IMR-90 (cell line): Measurements from ENCODE around the gene BTG4. TPM values are rescaled to one million over a fixed set of nuclear protein-coding genes. Genes with fewer than 3 reads are reported as not detected.

Experiments
- ATAC-seq: fragments of 200-7000 bp; cut with Tn5 transposase; 2 replicates; pipeline ENCODE4 v1.9.1; 2020; ENCODE audit warnings: low read depth, mild to moderate bottlenecking, moderate library complexity
- BruUV-seq: library from RNA; stranded (reverse); fragments of 400-500 nt; replicated peaks from 2 replicates; lab custom pipeline; 2021; lab: Mats Ljungman, UMichigan
- CTCF ChIA-PET: fragments of 300-600 bp; formaldehyde crosslinking; extraction: SDS; loops from one replicate; lab custom pipeline; 2021; ENCODE audit warnings: antibody characterized with exemption; lab: Yijun Ruan, JAX
- POLR2A ChIA-PET: fragments of 300-600 bp; sonication (Branson Sonifier 250); formaldehyde crosslinking; loops from one replicate; lab custom pipeline; 2022; ENCODE audit warnings: antibody characterized with exemption; ENCODE audit not compliant: unreplicated experiment; lab: Charles Lee
- DNase-seq: peaks from one replicate; pipeline ENCODE4 v3.0.0; 2013
- H2AFZ ChIP-seq: replicated peaks from 2 replicates; pipeline ENCODE3; 2013; ENCODE audit warnings: low read length, mild to moderate bottlenecking; ENCODE audit not compliant: poor library complexity
- H2AK5ac ChIP-seq: 2 replicates; pipeline ENCODE4 v1.6.1; 2013; ENCODE audit warnings: low read depth, low read length, inconsistent platforms
- H2AK9ac ChIP-seq: replicated peaks from 2 replicates; pipeline ENCODE3; 2013; ENCODE audit warnings: mild to moderate bottlenecking, low read depth, low read length, moderate library complexity; ENCODE audit not compliant: poor library complexity
- H2BK120ac ChIP-seq: 2 replicates; pipeline ENCODE4 v1.6.1; 2013; ENCODE audit warnings: low read depth, low read length, inconsistent platforms
- H2BK15ac ChIP-seq: 3 replicates; pipeline ENCODE4 v1.6.1; 2013; ENCODE audit warnings: low read depth, low read length, inconsistent platforms
- H2BK20ac ChIP-seq: 2 replicates; pipeline ENCODE4 v1.6.1; 2013; ENCODE audit warnings: low read depth, mild to moderate bottlenecking, inconsistent platforms, low read length, moderate library complexity
- H2BK5ac ChIP-seq: 2 replicates; pipeline ENCODE4 v1.6.1; 2013; ENCODE audit warnings: mild to moderate bottlenecking, low read depth, low read length, inconsistent platforms; ENCODE audit not compliant: poor library complexity, severe bottlenecking
- H3K14ac ChIP-seq: replicated peaks from 2 replicates; pipeline ENCODE4 v1.6.1; 2013; ENCODE audit warnings: low read depth, low read length, inconsistent platforms
- H3K18ac ChIP-seq: 2 replicates; pipeline ENCODE4 v1.6.1; 2013; ENCODE audit warnings: low read depth, low read length, control low read depth
- H3K23ac ChIP-seq: 2 replicates; pipeline ENCODE4 v1.6.1; 2013; ENCODE audit warnings: low read depth, low read length, inconsistent platforms
- H3K27ac ChIP-seq: 2 replicates; pipeline ENCODE4 v1.5.1; 2013; ENCODE audit warnings: mild to moderate bottlenecking, control low read depth, low read length; ENCODE audit not compliant: insufficient read depth
- H3K27me3 ChIP-seq: 2 replicates; pipeline ENCODE4 v1.6.1; 2013; ENCODE audit warnings: low read length; ENCODE audit not compliant: control insufficient read depth, insufficient read depth
- H3K36me3 ChIP-seq: 2 replicates; pipeline ENCODE4 v1.6.1; 2013; ENCODE audit warnings: low read length, mixed read lengths; ENCODE audit not compliant: control insufficient read depth, insufficient read depth
- H3K4ac ChIP-seq: 2 replicates; pipeline ENCODE4 v1.6.1; 2013; ENCODE audit warnings: low read depth, low read length, inconsistent platforms
- H3K4me1 ChIP-seq: 2 replicates; pipeline ENCODE4 v1.6.1; 2013; ENCODE audit warnings: low read length, mixed read lengths; ENCODE audit not compliant: control insufficient read depth, insufficient read depth
- H3K4me2 ChIP-seq: 2 replicates; pipeline ENCODE4 v1.6.1; 2013; ENCODE audit warnings: low read depth, mild to moderate bottlenecking, control low read depth, low read length, moderate library complexity
- H3K4me3 ChIP-seq: 2 replicates; pipeline ENCODE4 v1.5.1; 2013; ENCODE audit warnings: low read depth, mild to moderate bottlenecking, control low read depth, low read length, moderate library complexity; ENCODE audit not compliant: insufficient read depth
- H3K56ac ChIP-seq: 2 replicates; pipeline ENCODE4 v1.6.1; 2013; ENCODE audit warnings: low read length, inconsistent platforms; ENCODE audit not compliant: insufficient read depth; ENCODE audit errors: extremely low read depth
- H3K79me1 ChIP-seq, 2 experiments: 2 replicates each; pipeline ENCODE4 v1.6.1; 2013; ENCODE audit warnings: low read length in 2 of 2, inconsistent platforms in 1 of 2, low read depth in 1 of 2
- H3K9ac ChIP-seq: 2 replicates; pipeline ENCODE4 v1.6.1; 2013; ENCODE audit warnings: low read depth, low read length, control low read depth
- H3K9me1 ChIP-seq: 2 replicates; pipeline ENCODE4 v1.6.1; 2013; ENCODE audit warnings: low read length, inconsistent platforms; ENCODE audit not compliant: insufficient read depth
- H3K9me3 ChIP-seq: 2 replicates; pipeline ENCODE4 v1.6.1; 2013; ENCODE audit warnings: low read length; ENCODE audit not compliant: control insufficient read depth, insufficient read depth
- H4K20me1 ChIP-seq: 2 replicates; pipeline ENCODE4 v1.6.1; 2013; ENCODE audit warnings: low read length, inconsistent platforms; ENCODE audit not compliant: insufficient read depth
- H4K5ac ChIP-seq: 2 replicates; pipeline ENCODE4 v1.6.1; 2013; ENCODE audit warnings: mild to moderate bottlenecking, low read depth, low read length, control low read depth
- H4K8ac ChIP-seq, 2 experiments: 2 replicates each; pipeline ENCODE4 v1.6.1; 2013; ENCODE audit warnings: low read depth in 2 of 2, low read length in 2 of 2, control low read depth in 1 of 2, inconsistent platforms in 1 of 2
- H4K91ac ChIP-seq: 2 replicates; pipeline ENCODE4 v1.6.1; 2013; ENCODE audit warnings: low read depth, low read length, inconsistent platforms; ENCODE audit not compliant: insufficient read depth
- BHLHE40 ChIP-seq: fragments of 150-350 bp; IDR thresholded peaks from 2 replicates; pipeline ENCODE4 v1.6.1; 2016; ENCODE audit warnings: mild to moderate bottlenecking, low read depth, low read length
- CEBPB ChIP-seq: IDR thresholded peaks from 2 replicates; pipeline ENCODE4 v1.6.1; 2012; ENCODE audit warnings: low read depth, low read length, improper control_type of control experiment
- CHD1 ChIP-seq: IDR thresholded peaks from 2 replicates; pipeline ENCODE4 v1.6.1; 2012; ENCODE audit warnings: low read depth, low read length, improper control_type of control experiment
- CTCF ChIP-seq: conservative IDR thresholded peaks from 2 replicates; pipeline ENCODE4 v1.5.1; 2012; ENCODE audit warnings: mild to moderate bottlenecking, low read depth, low read length, improper control_type of control experiment
- MAFK ChIP-seq: IDR thresholded peaks from 2 replicates; pipeline ENCODE4 v1.6.1; 2012; ENCODE audit warnings: low read depth, low read length, improper control_type of control experiment
- MAZ ChIP-seq: IDR thresholded peaks from 2 replicates; pipeline ENCODE4 v1.6.1; 2012; ENCODE audit warnings: low read depth, mild to moderate bottlenecking, low read length, improper control_type of control experiment, moderate library complexity, borderline replicate concordance
- MXI1 ChIP-seq: IDR thresholded peaks from 2 replicates; pipeline ENCODE4 v1.6.1; 2012; ENCODE audit warnings: low read depth, mild to moderate bottlenecking, low read length, moderate library complexity, borderline replicate concordance
- NFE2L2 ChIP-seq: fragments of 150-350 bp; IDR thresholded peaks from 2 replicates; pipeline ENCODE4 v1.6.1; 2016; ENCODE audit warnings: low read depth, mild to moderate bottlenecking, low read length
- POLR2A ChIP-seq: IDR thresholded peaks from 2 replicates; pipeline ENCODE4 v1.6.1; 2012; ENCODE audit warnings: mild to moderate bottlenecking, low read depth, low read length
- RAD21 ChIP-seq: IDR thresholded peaks from 2 replicates; pipeline ENCODE4 v1.6.1; 2012; ENCODE audit warnings: low read length, improper control_type of control experiment
- RCOR1 ChIP-seq: IDR thresholded peaks from 2 replicates; pipeline ENCODE4 v1.6.1; 2012; ENCODE audit warnings: mild to moderate bottlenecking, low read length, improper control_type of control experiment; ENCODE audit not compliant: insufficient replicate concordance
- RFX5 ChIP-seq: IDR thresholded peaks from 2 replicates; pipeline ENCODE4 v1.8.0; 2012; ENCODE audit warnings: low read depth, mild to moderate bottlenecking, low read length, moderate library complexity
- SMC3 ChIP-seq: fragments of 150-350 bp; IDR thresholded peaks from 2 replicates; pipeline ENCODE4 v1.6.1; 2016; ENCODE audit warnings: low read depth, mild to moderate bottlenecking, antibody characterized with exemption, low read length, moderate library complexity
- WGBS, 2 experiments: methylation state at CpG; one replicate each; pipeline versions ENCODE4 v1.1.5 to v1.1.7; 2013; ENCODE audit warnings: missing lambda C conversion rate in 2 of 2; ENCODE audit not compliant: insufficient read length in 1 of 2; ENCODE audit errors: extremely low coverage in 2 of 2; 5-methylcytosine and 5-hydroxymethylcytosine counted together
- dilution Hi-C: fragments of 300-500 bp; cut with HindIII; formaldehyde crosslinking; loops from one replicate; pipeline ENCODE4 v1.14.3; 2018; ENCODE audit warnings: low sequenced_read_pairs; ENCODE audit not compliant: unreplicated experiment
- in situ Hi-C: fragments of 300-500 bp; cut with MboI; formaldehyde crosslinking; loops from 3 replicates; pipeline ENCODE4 v1.14.3; 2019; ENCODE audit warnings: low sequenced_read_pairs, inconsistent platforms, mixed read lengths
- intact Hi-C: fragments of 100-400 bp; cut with micrococcal nuclease; formaldehyde crosslinking; loops from 2 replicates; pipeline ENCODE4 v1.10.0; 2022
- polyA plus RNA-seq, 3 experiments: library from polyadenylated mRNA; depleted of rRNA; stranded (reverse); fragments of >200 nt; gene quantifications; 2 replicates each; pipeline ENCODE4 v1.2.3, GENCODE V29; 2012; ENCODE audit warnings: low replicate concordance in 1 of 3
- total RNA-seq: library from RNA; depleted of rRNA; stranded (reverse); fragments of >200 nt; gene quantifications from 2 replicates; pipeline ENCODE4 v1.2.3, GENCODE V29; 2012
- TF ChIP-seq, protein P1 (sequence below): fragments of 150-350 bp; IDR thresholded peaks from 2 replicates; pipeline ENCODE4 v1.6.1; 2017; ENCODE audit warnings: mild to moderate bottlenecking, antibody characterized with exemption, low read length, low read depth

The BTG4 gene
- total and polyA plus RNA-seq, 2 of the 4 experiments (the other 2 are of a cell fraction): not detected

DNA sequence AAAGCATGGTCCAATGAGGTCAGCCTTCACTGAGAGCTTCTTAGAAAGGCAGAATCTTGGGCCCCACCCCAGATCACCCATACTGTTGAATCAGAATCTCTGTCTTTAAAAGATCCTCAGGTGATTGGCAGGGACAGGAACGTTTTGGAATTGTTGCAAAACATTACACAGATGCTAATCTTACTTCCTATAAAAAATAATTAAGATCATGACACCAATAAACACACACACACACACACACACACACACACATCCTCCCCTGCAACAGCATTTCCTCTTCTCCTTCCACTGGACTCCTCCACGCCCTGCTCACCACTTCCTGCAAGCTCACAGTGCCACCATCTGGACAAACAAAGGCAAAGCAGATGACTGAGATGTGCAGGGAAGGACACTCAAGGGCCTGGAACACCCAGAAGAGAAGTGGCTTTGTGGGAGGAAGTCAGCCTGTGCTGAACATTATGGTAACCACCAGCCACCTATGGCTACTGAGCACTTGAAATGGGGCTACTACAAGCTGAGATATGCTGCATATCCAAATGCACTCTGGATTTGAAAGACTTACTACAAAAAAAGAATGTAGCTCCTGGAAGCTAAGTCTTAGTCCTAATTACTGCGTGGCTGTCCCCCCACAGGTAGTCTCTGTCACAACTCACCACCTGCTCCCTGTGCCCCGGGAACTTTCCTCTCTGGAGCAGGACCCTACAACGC lies 65.6 kb downstream of the BTG4 start:
- POLR2A ChIA-PET: no interaction called here
- in situ Hi-C loops: loop anchor here (5.0 to 25.0 kb wide), 3 partner anchors 164 to 1234 kb away; no protein-coding TSS in a partner anchor
- TF ChIP-seq NFE2L2: no peak
- TF ChIP-seq CTCF: peak; percentile 95
- TF ChIP-seq CHD1: no peak
- peak; percentile 49 for TF ChIP-seq RCOR1
- TF ChIP-seq, protein P1, sequence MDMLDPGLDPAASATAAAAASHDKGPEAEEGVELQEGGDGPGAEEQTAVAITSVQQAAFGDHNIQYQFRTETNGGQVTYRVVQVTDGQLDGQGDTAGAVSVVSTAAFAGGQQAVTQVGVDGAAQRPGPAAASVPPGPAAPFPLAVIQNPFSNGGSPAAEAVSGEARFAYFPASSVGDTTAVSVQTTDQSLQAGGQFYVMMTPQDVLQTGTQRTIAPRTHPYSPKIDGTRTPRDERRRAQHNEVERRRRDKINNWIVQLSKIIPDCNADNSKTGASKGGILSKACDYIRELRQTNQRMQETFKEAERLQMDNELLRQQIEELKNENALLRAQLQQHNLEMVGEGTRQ: no peak
- TF ChIP-seq POLR2A: 0 out of 2 replicates have a peak, but pooled peaks have one; percentile 48
- no peak for TF ChIP-seq BHLHE40
- no peak for TF ChIP-seq MAFK
- TF ChIP-seq RFX5: no peak
- TF ChIP-seq MAZ: peak; percentile 54; the same call in 1 of the 2 replicates
- TF ChIP-seq MXI1: no peak
- peak; percentile 96 for TF ChIP-seq SMC3
- peak; percentile 99 for TF ChIP-seq RAD21
- no peak for TF ChIP-seq CEBPB

More for the DNA sequence above, 65.6 kb downstream of the BTG4 start:
- Histone ChIP-seq H4K8ac (peak overlapping the region in 1 of 2 experiments; percentile 12; a peak in 1 of 4 replicates), H3K4ac (no peak overlapping the region), H3K9me3 (no peaks in the 10 kb centered on the region), H3K36me3 (no peaks in the 10 kb centered on the region), H3K56ac (no peak overlapping the region), H3K79me1 (no peaks in the 10 kb centered on the region), H2AK5ac (no peak overlapping the region), H3K27ac (no peak overlapping the region), H2BK5ac (no peak overlapping the region), H2BK20ac (no peak overlapping the region), H2AFZ (peak overlapping the region; percentile 84), H2BK15ac (0 out of 3 replicates have a peak overlapping the region, but pooled peaks have one; percentile 3), H3K18ac (no peak overlapping the region), H2AK9ac (no peak overlapping the region), H3K23ac (no peak overlapping the region), H3K4me1 (no peaks in the 10 kb centered on the region; the same call in 1 of the 2 replicates), H3K14ac (no peak overlapping the region), H4K91ac (no peak overlapping the region), H4K5ac (no peak overlapping the region), H3K4me3 (no peak overlapping the region), H3K9ac (no peak overlapping the region), H2BK120ac (no peak overlapping the region), H3K4me2 (no peak overlapping the region), H3K9me1 (no peaks in the 10 kb centered on the region), H4K20me1 (no peaks in the 10 kb centered on the region), H3K27me3 (no peaks in the 10 kb centered on the region; the same call in 1 of the 2 replicates)
- DNase-seq (peak; percentile 94), ATAC-seq (peak; percentile 98)
- 50% methylated on average over 2 of the region's 5 CpGs; no CpG with 5 or more reads in 1 of the 2 experiments for WGBS, 2 experiments
- CTCF ChIA-PET: interaction anchor here (0.6 to 2.3 kb wide), 8 partner anchors 8 to 1082 kb away, joined by 3 to 7 read pairs (median 3); no protein-coding TSS in a partner anchor
- BruUV-seq: no TSS peak
- intact Hi-C loops (loop anchor here (1.0 to 10.0 kb wide), 6 partner anchors 163 to 1242 kb away; no protein-coding TSS in a partner anchor), dilution Hi-C loops (no loop called here)
